ENCODE results near the gene ASTN2. TPM values are rescaled to one million over a fixed set of nuclear protein-coding genes. Genes with fewer than 3 reads are reported as not detected.

ASTN2 gene
- total RNA-seq, 4 donors from 2014 or later, result 3.3 to 10.2 (median 6.3) TPM

DNA sequence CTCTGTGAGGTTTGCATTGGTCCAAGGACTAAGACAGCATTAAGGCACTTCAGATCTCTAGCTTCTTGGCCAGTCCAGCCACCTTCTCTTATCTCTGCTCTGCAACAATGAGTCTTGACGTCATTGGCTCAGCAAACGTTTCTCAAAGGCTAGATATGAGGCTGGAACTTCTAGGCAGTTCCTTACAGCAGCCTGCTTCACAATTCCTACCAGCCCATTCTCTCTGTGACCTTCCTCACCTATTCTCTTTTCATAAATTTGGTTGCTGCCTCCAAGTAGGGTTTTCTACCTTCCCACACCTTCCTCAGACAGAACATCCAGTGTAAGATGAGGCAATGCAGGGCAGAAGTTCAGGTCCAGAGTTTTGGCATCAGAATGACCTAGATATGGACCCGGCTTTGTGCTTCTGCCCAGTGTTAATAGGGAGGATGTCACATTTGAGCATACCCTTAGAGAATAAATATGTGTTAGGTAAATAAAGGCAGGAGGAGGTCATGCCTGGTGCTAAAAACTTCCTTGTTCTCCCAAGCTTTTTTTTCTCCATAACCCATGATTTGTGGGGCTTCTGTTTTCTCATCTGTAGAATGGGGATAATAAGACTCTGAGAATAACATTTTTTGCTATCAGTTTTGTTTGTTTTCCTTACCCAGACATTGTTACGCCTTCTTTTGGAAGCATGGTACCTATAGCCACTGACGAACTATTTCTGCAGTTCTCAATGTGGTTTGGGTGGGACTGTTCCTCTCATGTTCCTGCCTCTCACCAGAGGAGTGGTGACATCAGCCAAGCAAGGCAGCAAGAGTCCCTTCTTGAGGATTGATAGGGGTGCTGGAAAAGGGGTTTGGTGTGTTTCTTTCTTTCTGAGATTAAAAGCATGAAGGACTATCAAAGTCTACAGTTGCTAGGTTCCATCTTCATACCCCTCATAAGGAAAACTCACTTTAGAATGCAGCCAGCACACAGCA lies 948.3 kb downstream of the ASTN2 start:
- no peaks in the 10 kb centered on the region for H3K36me3 ChIP-seq
- no peak for TF ChIP-seq POLR2A (IDR thresholded peaks at IDR 0.05)
- no peak for TF ChIP-seq CTCF (IDR thresholded peaks at IDR 0.05)
- DNase-seq, result no peak
- no peak overlapping the region for H3K4me3 ChIP-seq
- H3K4me1 ChIP-seq, result no peaks in the 10 kb centered on the region
- no peak overlapping the region for H3K27ac ChIP-seq
- H3K27me3 ChIP-seq, result no peaks in the 10 kb centered on the region
- no peaks in the 10 kb centered on the region for H3K9me3 ChIP-seq

DNA sequence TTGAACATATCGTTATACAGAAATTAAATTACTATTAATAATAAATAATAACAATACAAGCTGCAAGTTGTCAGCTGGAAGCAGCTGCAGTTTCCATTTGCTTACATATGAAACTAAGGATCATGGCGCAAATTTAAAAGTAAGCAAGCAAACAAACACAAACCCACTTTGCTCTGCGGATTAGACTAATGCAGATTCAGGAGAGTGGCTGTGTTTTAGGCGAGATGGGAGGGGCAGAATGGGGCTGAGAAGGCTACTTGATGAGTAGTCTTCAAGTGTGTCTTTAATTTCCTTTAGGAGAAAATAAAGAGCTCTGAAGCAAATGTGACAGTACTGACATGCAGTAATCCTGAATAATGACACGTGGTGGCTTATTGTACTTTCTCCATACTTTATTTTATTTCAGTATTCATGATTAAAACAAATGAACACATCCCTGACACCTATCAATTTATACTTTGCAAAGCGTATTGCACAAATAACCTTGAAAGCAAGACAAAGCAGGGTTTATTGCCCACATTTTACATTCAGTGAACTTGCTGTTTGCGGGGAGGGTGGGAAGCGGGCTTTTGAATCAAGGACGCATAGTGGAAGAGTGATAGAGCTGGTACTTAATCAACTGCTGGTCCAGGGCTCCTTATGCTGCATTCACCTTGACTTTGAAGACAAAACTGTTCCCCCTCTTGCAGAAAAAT lies 949.1 kb downstream of the ASTN2 start:
- no peak for TF ChIP-seq CTCF (IDR thresholded peaks at IDR 0.05)
- no peak for TF ChIP-seq POLR2A (IDR thresholded peaks at IDR 0.05)
- no peaks in the 10 kb centered on the region for H3K4me1 ChIP-seq
- H3K4me3 ChIP-seq, result no peak overlapping the region
- no peak for DNase-seq
- H3K27ac ChIP-seq, result no peak overlapping the region
- H3K36me3 ChIP-seq, result no peaks in the 10 kb centered on the region
- H3K27me3 ChIP-seq, result no peaks in the 10 kb centered on the region
- no peaks in the 10 kb centered on the region for H3K9me3 ChIP-seq

- Histone ChIP-seq H3K27ac (no peak overlapping the region), H3K27me3 (no peaks in the 10 kb centered on the region), H3K4me3 (no peak overlapping the region), H3K36me3 (no peaks in the 10 kb centered on the region), H3K4me1 (no peaks in the 10 kb centered on the region), H3K9me3 (no peaks in the 10 kb centered on the region)
- TF ChIP-seq POLR2A (IDR thresholded peaks at IDR 0.05) (no peak), CTCF (IDR thresholded peaks at IDR 0.05) (no peak)
- DNase-seq, result no peak
Measured at GRCh38 chr9:116464987-116465571, 949.8 kb downstream of the ASTN2 start.

GRCh38 chr9:116464423-116464822 lies 950.4 kb downstream of the ASTN2 start:
- H3K9me3 ChIP-seq, result no peaks in the 10 kb centered on the region
- H3K36me3 ChIP-seq, result no peaks in the 10 kb centered on the region
- H3K4me3 ChIP-seq, result no peak overlapping the region
- DNase-seq, result no peak
- H3K27ac ChIP-seq, result no peak overlapping the region
- no peaks in the 10 kb centered on the region for H3K4me1 ChIP-seq
- no peak for TF ChIP-seq CTCF (IDR thresholded peaks at IDR 0.05)
- TF ChIP-seq POLR2A (IDR thresholded peaks at IDR 0.05), result no peak
- no peaks in the 10 kb centered on the region for H3K27me3 ChIP-seq

DNA sequence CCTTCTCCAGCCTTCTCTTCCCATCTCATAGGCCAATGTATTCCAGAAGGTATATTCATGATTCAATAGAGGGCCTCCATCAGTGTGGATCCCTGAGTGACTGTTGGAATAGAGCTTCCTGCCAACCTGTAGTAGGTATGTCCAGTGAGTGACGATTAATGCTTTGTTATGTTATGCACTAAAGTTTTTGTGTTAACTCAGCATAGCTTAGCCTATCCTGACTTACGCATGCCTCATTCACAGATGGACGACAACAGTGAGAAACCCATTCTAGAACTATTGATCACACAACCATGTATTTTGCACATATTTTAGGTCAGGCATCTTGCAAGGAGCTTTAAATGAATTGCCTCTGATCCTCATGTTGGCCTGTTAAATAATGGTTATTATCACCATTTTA lies 953.2 kb downstream of the ASTN2 start:
- H3K4me1 ChIP-seq, result no peaks in the 10 kb centered on the region
- H3K36me3 ChIP-seq, result no peaks in the 10 kb centered on the region
- no peaks in the 10 kb centered on the region for H3K27me3 ChIP-seq
- no peak overlapping the region for H3K27ac ChIP-seq
- H3K4me3 ChIP-seq, result no peak overlapping the region
- H3K9me3 ChIP-seq, result no peaks in the 10 kb centered on the region
- no peak for TF ChIP-seq POLR2A (IDR thresholded peaks at IDR 0.05)
- TF ChIP-seq CTCF (IDR thresholded peaks at IDR 0.05), result no peak
- no peak for DNase-seq

Measured in Peyer's patch (tissue), 4 donors.